Skeletal muscle tissue (tissue), 4 donors: ENCODE results near the gene VTN. TPM values are rescaled to one million over a fixed set of nuclear protein-coding genes. Genes with fewer than 3 reads are reported as not detected.

Source experiments
- H3K27ac ChIP-seq: one replicate; pipeline ENCODE4 v1.7.0; 2013; ENCODE audit warnings: mild to moderate bottlenecking, low read depth, low read length, inconsistent platforms
- H3K27me3 ChIP-seq, 3 donors: one replicate each; pipeline ENCODE4 v1.7.0; 2013; ENCODE audit warnings: low read length in 3 of 3; ENCODE audit not compliant: control insufficient read depth in 3 of 3, insufficient read depth in 3 of 3
- H3K36me3 ChIP-seq, 3 donors: one replicate each; pipeline ENCODE4 v1.7.0; 2013; ENCODE audit warnings: low read length in 3 of 3; ENCODE audit not compliant: control insufficient read depth in 3 of 3, insufficient read depth in 3 of 3
- H3K4me1 ChIP-seq, 3 donors: one replicate each; pipeline ENCODE4 v1.7.0; 2013; ENCODE audit warnings: low read length in 3 of 3, mild to moderate bottlenecking in 3 of 3; ENCODE audit not compliant: control insufficient read depth in 3 of 3, insufficient read depth in 3 of 3
- H3K4me3 ChIP-seq, 3 donors: one replicate each; pipeline ENCODE4 v1.7.0; 2013; ENCODE audit warnings: low read length in 3 of 3
- H3K9ac ChIP-seq, 3 donors: one replicate each; pipeline ENCODE4 v1.7.0; 2013; ENCODE audit warnings: low read length in 3 of 3, mild to moderate bottlenecking in 3 of 3, moderate library complexity in 2 of 3, low read depth in 1 of 3
- H3K9me3 ChIP-seq, 3 donors: one replicate each; pipeline ENCODE4 v1.7.0; 2013; ENCODE audit warnings: low read length in 3 of 3; ENCODE audit not compliant: control insufficient read depth in 3 of 3
- total RNA-seq: library from RNA; depleted of rRNA; stranded (reverse); fragments of >200 nt; gene quantifications from one replicate; pipeline ENCODE4 v1.2.3, GENCODE V29; 2014
- donor health status: Osteomylitis.

Gene VTN
- total RNA-seq, 1 donor from 2014 or later: 0.52 TPM

DNA sequence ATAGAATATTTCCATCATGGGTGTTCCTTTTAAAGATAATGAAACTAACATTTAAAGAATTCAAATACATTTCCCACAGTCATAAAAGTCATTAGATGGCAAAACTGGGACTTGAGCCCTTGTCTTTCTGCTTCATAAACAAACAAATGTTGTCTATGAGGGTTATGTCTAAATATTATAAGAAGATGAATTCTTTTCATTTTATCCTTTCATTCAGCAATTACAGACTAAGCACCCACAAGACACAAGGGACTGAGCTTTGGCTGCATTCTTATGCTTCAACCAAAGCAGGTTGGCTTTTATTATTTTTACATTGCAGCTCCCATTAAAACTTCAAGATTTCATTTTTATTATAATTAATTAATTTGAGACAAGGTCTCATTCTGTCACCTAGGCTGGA lies 16.3 kb upstream of the VTN start:
- Histone ChIP-seq H3K9me3 (no peaks in the 10 kb centered on the region), H3K4me3 (no peak overlapping the region), H3K27ac (no peak overlapping the region), H3K27me3 (peaks cover 4 to 7% (median 5%) of the 10 kb centered on the region in 3 donors), H3K36me3 (peaks cover 6 to 21% (median 21%) of the 10 kb centered on the region in 3 donors), H3K9ac (no peak overlapping the region), H3K4me1 (peaks cover 2 to 4% (median 3%) of the 10 kb centered on the region in 3 donors)

DNA sequence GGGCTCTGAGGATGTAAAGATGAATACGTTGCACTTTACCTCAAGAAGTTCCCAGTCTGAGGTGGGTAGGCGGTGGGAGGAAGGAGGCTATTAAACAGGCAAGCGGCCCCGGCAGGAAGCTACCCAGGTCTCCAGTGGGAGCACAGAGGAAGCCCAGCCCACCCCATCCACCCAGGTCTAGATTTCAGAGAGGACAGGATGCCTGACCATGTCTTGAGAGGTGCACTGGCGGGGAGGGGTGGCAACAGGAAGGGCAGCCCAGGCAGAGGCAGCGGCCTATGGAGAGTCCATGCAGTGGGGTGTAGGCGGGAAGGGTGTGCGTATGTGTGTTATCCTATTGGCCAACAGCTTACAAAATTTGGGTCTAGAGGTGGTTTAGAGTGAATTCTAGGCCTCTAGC lies 15.3 kb upstream of the VTN start:
- Histone ChIP-seq H3K9ac (no peak overlapping the region), H3K4me3 (no peak overlapping the region), H3K27ac (no peak overlapping the region), H3K27me3 (peaks cover 7 to 10% (median 9%) of the 10 kb centered on the region in 3 donors), H3K4me1 (peaks cover 4 to 9% (median 6%) of the 10 kb centered on the region in 3 donors), H3K36me3 (peaks cover 2 to 18% (median 13%) of the 10 kb centered on the region in 3 donors), H3K9me3 (no peaks in the 10 kb centered on the region)

DNA sequence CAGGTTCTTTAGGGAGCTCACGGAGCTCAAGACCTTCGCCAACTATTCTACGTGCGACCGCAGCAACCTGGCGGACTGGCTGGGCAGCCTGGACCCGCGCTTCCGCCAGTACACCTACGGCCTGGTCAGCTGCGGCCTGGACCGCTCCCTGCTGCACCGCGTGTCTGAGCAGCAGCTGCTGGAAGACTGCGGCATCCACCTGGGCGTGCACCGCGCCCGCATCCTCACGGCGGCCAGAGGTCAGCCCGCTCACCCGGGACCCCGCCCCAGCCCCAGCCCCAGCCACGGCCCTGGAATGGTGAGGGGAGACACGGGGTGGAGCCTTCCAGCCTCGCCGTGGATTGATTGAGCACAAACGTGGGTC lies 14.9 kb upstream of the VTN start:
- peak overlapping the region; percentile 54 to 74 (median 59) for H3K4me3 ChIP-seq
- peaks cover 4 to 9% (median 6%) of the 10 kb centered on the region in 3 donors for H3K4me1 ChIP-seq
- no peaks in the 10 kb centered on the region for H3K9me3 ChIP-seq
- peak overlapping the region in 1 of 3 donors; percentile 57 for H3K9ac ChIP-seq
- no peak overlapping the region for H3K27ac ChIP-seq
- H3K36me3 ChIP-seq: peaks cover 2 to 18% (median 13%) of the 10 kb centered on the region in 3 donors
- H3K27me3 ChIP-seq: peaks cover 7 to 10% (median 9%) of the 10 kb centered on the region in 3 donors

DNA sequence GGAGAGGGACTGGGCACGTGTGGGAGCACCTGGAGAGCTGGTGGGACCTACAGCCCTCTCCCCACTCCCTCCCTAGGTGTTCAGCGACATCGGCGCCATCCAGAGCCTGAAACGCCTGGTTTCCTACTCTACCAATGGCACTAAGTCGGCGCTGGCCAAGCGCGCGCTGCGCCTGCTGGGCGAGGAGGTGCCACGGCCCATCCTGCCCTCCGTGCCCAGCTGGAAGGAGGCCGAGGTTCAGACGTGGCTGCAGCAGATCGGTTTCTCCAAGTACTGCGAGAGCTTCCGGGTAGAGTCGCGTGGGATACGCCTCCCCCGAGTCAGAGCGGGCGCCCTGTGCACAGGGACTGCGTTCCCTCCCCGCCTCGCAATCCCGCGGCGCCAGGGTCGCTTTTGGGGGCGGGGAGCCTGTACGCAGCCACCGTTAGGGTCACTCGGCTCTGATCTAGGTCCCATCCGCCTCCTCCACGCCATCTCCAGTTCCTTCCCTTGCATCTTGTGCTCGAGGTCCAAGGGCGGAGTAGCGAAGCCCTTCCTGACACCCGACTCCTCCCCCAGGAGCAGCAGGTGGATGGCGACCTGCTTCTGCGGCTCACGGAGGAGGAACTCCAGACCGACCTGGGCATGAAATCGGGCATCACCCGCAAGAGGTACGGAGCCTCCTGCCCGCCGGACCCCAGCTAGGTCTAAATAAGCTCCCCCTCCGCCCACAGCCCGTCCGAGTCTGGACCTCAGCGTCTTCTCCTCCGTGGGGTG lies 14.4 kb upstream of the VTN start:
- Histone ChIP-seq H3K9ac (peak overlapping the region in 1 of 3 donors; percentile 57), H3K27ac (no peak overlapping the region), H3K36me3 (peaks cover 2 to 14% (median 9%) of the 10 kb centered on the region in 3 donors)

DNA sequence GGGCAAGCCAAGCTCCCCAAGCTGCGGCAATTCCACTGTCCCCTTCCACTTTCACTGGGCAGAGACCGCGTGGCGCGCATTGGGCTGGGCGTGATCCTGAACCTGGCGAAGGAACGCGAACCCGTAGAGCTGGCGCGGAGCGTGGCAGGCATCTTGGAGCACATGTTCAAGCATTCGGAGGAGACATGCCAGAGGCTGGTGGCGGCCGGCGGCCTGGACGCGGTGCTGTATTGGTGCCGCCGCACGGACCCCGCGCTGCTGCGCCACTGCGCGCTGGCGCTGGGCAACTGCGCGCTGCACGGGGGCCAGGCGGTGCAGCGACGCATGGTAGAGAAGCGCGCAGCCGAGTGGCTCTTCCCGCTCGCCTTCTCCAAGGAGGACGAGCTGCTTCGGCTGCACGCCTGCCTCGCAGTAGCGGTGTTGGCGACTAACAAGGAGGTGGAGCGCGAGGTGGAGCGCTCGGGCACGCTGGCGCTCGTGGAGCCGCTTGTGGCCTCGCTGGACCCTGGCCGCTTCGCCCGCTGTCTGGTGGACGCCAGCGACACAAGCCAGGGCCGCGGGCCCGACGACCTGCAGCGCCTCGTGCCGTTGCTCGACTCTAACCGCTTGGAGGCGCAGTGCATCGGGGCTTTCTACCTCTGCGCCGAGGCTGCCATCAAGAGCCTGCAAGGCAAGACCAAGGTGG lies 11.2 kb upstream of the VTN start:
- Histone ChIP-seq H3K27ac (no peak overlapping the region), H3K9ac (no peak overlapping the region), H3K4me1 (peaks cover 4 to 9% (median 6%) of the 10 kb centered on the region in 3 donors), H3K27me3 (peaks cover 7 to 10% (median 9%) of the 10 kb centered on the region in 3 donors), H3K9me3 (no peaks in the 10 kb centered on the region), H3K36me3 (no peaks in the 10 kb centered on the region), H3K4me3 (peak overlapping the region in 1 of 3 donors; percentile 29)

More for the DNA sequence above, 14.4 kb upstream of the VTN start:
- H3K9me3 ChIP-seq: no peaks in the 10 kb centered on the region
- peaks cover 4 to 9% (median 6%) of the 10 kb centered on the region in 3 donors for H3K4me1 ChIP-seq
- peaks cover 7 to 10% (median 9%) of the 10 kb centered on the region in 3 donors for H3K27me3 ChIP-seq
- H3K4me3 ChIP-seq: peak overlapping the region; percentile 54 to 74 (median 59)

DNA sequence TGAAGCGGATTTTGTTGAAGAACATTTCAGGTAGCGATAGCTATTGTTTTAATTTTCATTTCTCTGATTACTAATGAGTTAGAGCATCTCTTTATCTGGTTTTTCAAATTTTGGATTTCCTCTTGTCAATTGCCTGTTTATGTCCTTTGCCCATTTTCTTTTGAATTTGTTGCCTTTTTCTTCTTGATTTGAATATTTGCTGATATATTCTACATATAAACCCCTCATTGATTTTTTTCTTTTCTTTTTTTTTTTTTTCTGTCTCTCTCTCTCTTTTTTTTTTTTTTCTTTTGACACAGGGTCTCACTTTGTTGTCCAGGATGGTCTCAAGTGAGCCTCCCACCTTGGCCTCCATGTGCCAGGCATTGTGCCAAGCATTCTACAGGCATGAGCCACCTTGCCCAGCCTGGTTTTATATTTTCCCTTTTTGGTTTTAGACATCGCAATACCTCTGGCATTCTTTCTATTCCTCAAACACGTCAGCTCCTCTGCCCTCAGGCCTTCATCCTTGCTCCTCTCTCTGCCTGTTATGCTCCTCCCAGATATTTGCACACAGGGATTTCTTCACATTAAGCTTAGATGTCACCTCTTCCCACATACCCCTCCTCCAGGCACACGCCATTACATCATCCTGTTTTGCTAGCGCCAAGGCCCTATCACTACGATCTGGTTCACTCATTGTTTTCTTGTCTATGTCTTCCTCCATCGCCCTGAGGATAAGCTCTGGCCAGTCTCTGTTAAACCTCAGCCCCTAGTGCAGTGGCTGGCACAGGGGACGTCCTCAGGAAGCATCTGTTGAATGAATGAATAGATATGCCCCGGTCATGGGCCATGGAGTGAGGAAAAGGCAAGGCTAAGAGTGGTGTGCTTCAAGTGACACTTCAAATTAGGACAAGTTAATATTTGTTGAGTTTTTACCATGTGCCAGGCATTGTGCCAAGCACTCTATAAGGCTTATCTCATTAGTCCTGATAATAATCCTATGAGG lies 10.0 kb upstream of the VTN start:
- no peak overlapping the region for H3K4me3 ChIP-seq
- H3K9me3 ChIP-seq: no peaks in the 10 kb centered on the region
- H3K9ac ChIP-seq: no peak overlapping the region
- no peaks in the 10 kb centered on the region for H3K36me3 ChIP-seq
- H3K4me1 ChIP-seq: peaks cover 4 to 9% (median 6%) of the 10 kb centered on the region in 3 donors
- peaks cover 7 to 10% (median 9%) of the 10 kb centered on the region in 3 donors for H3K27me3 ChIP-seq
- no peak overlapping the region for H3K27ac ChIP-seq

DNA sequence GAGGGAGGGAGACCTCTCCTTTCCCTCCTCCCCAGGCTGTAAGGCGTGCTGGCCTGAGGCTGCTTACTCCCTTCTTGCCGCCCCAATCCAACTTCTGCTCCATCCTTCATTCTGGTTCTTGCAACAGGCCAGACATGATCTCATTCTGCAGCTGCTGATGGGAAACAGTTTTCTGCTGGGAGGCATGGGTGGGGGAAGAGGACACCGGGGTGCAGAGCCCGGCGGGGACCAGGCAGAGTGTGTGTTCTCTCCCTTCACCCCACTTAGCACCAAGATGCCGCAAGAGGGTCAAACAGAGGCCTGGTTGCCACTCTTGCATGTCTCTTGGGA lies 2.8 kb upstream of the VTN start:
- H3K27ac ChIP-seq: no peak overlapping the region
- peak overlapping the region in 1 of 3 donors; percentile 43 for H3K9ac ChIP-seq
- H3K9me3 ChIP-seq: no peaks in the 10 kb centered on the region
- H3K4me1 ChIP-seq: peaks cover 17 to 25% (median 22%) of the 10 kb centered on the region in 3 donors
- peaks cover 0 to 15% (median 7%) of the 10 kb centered on the region in 3 donors for H3K27me3 ChIP-seq
- no peaks in the 10 kb centered on the region for H3K36me3 ChIP-seq
- H3K4me3 ChIP-seq: peak overlapping the region; percentile 2 to 65 (median 59)

DNA sequence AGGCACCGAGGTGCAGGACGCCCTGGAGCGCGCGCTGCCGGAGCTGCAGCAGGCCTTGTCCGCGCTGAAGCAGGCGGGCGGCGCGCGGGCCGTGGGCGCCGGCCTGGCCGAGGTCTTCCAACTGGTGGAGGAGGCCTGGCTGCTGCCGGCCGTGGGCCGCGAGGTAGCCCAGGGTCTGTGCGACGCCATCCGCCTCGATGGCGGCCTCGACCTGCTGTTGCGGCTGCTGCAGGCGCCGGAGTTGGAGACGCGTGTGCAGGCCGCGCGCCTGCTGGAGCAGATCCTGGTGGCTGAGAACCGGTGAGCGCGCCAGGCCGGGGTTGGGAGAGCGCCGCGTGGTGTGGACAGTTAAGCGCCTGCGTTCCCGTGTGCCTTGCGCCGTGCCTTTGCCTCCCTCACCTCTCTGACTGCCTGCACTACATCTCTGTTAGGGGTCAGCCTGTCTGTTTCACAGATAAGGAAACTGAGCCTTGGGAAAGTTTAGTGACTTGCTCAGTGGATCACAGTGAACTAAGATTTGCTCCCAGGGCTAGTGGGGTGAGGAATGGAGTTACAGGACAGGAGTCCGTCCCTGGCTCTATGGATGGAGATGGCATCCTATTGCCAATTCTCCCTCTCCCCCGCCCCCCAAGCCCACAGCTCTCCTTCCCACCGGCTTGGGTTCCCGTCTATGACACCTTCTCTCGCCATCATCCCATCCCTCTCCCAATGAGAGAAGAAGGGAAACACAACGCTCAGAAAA lies 2.3 kb upstream of the VTN start:
- H3K27me3 ChIP-seq: peaks cover 0 to 15% (median 7%) of the 10 kb centered on the region in 3 donors
- no peaks in the 10 kb centered on the region for H3K9me3 ChIP-seq
- peak overlapping the region; percentile 38 to 75 (median 43) for H3K9ac ChIP-seq
- H3K4me3 ChIP-seq: peak overlapping the region; percentile 59 to 77 (median 65)
- no peak overlapping the region for H3K27ac ChIP-seq
- peaks cover 17 to 25% (median 22%) of the 10 kb centered on the region in 3 donors for H3K4me1 ChIP-seq
- peaks cover 0 to 2% (median under 1%) of the 10 kb centered on the region in 3 donors for H3K36me3 ChIP-seq
